MM.1S (cell line): ENCODE data around the gene ADCYAP1R1.

Experiments
- DNase-seq: peaks from one replicate; pipeline ENCODE4 v3.0.0-alpha.2; 2015
- H2AFZ ChIP-seq: fragments of 300-600 bp; sonication (generic); 2 replicates; pipeline ENCODE4 v1.6.0; 2016; ENCODE audit warnings: antibody characterized with exemption, low read length
- H3F3A ChIP-seq: fragments of 300-600 bp; sonication (generic); 2 replicates; pipeline ENCODE4 v1.6.1; 2016; ENCODE audit warnings: mild to moderate bottlenecking, antibody characterized with exemption, low read length, moderate library complexity, mixed read lengths; ENCODE audit not compliant: insufficient read depth
- H3K27ac ChIP-seq: fragments of 300-600 bp; sonication (generic); 2 replicates; pipeline ENCODE4 v1.5.1; 2016; ENCODE audit warnings: mild to moderate bottlenecking, low read length
- H3K27me3 ChIP-seq: fragments of 300-600 bp; sonication (generic); replicated peaks from 2 replicates; pipeline ENCODE4 v1.6.0; 2016; ENCODE audit warnings: low read length; ENCODE audit not compliant: insufficient read depth
- H3K36me3 ChIP-seq: fragments of 300-600 bp; sonication (generic); replicated peaks from 2 replicates; pipeline ENCODE4 v1.6.1; 2016; ENCODE audit warnings: mild to moderate bottlenecking, low read length, mixed read lengths; ENCODE audit not compliant: insufficient read depth
- H3K4me1 ChIP-seq: fragments of 300-600 bp; sonication (generic); 2 replicates; pipeline ENCODE4 v1.6.1; 2016; ENCODE audit warnings: low read length, mixed read lengths
- H3K4me2 ChIP-seq: fragments of 300-600 bp; sonication (generic); 2 replicates; pipeline ENCODE4 v1.6.0; 2016; ENCODE audit warnings: low read depth, low read length
- H3K4me3 ChIP-seq: fragments of 300-600 bp; sonication (generic); 2 replicates; pipeline ENCODE4 v1.5.1; 2016; ENCODE audit warnings: low read length, mixed read lengths
- H3K79me2 ChIP-seq: fragments of 300-600 bp; sonication (generic); 2 replicates; pipeline ENCODE4 v1.6.1; 2016; ENCODE audit warnings: mixed run types, low read length, mixed read lengths
- H3K9ac ChIP-seq: fragments of 300-600 bp; sonication (generic); 2 replicates; pipeline ENCODE4 v1.6.1; 2016; ENCODE audit warnings: low read length, mixed read lengths
- H3K9me2 ChIP-seq: fragments of 300-600 bp; sonication (generic); replicated peaks from 2 replicates; pipeline ENCODE4 v1.6.1; 2016; ENCODE audit warnings: mild to moderate bottlenecking, low read length, mixed read lengths; ENCODE audit not compliant: insufficient read depth
- H3K9me3 ChIP-seq: fragments of 300-600 bp; sonication (generic); replicated peaks from 2 replicates; pipeline ENCODE4 v1.6.1; 2016; ENCODE audit warnings: mild to moderate bottlenecking, low read length, mixed read lengths; ENCODE audit not compliant: insufficient read depth
- H4K20me1 ChIP-seq: fragments of 300-600 bp; sonication (generic); 2 replicates; pipeline ENCODE4 v1.6.1; 2016; ENCODE audit warnings: mild to moderate bottlenecking, low read length, moderate library complexity, mixed read lengths; ENCODE audit not compliant: insufficient read depth
- CTCF ChIP-seq: fragments of 300-600 bp; sonication (generic); IDR thresholded peaks from 2 replicates; pipeline ENCODE4 v1.5.1; 2016; ENCODE audit warnings: antibody characterized with exemption, low read length, mixed read lengths
- EZH2 ChIP-seq: fragments of 300-600 bp; sonication (generic); optimal IDR thresholded peaks from 2 replicates; pipeline ENCODE3; 2017; ENCODE audit warnings: low read depth, mild to moderate bottlenecking, antibody characterized with exemption, low read length, mixed read lengths
- EZH2phosphoT487 ChIP-seq: fragments of 300-600 bp; sonication (generic); IDR thresholded peaks from 2 replicates; pipeline ENCODE4 v1.6.1; 2018; ENCODE audit warnings: antibody characterized with exemption, low read length

Gene ADCYAP1R1

DNA sequence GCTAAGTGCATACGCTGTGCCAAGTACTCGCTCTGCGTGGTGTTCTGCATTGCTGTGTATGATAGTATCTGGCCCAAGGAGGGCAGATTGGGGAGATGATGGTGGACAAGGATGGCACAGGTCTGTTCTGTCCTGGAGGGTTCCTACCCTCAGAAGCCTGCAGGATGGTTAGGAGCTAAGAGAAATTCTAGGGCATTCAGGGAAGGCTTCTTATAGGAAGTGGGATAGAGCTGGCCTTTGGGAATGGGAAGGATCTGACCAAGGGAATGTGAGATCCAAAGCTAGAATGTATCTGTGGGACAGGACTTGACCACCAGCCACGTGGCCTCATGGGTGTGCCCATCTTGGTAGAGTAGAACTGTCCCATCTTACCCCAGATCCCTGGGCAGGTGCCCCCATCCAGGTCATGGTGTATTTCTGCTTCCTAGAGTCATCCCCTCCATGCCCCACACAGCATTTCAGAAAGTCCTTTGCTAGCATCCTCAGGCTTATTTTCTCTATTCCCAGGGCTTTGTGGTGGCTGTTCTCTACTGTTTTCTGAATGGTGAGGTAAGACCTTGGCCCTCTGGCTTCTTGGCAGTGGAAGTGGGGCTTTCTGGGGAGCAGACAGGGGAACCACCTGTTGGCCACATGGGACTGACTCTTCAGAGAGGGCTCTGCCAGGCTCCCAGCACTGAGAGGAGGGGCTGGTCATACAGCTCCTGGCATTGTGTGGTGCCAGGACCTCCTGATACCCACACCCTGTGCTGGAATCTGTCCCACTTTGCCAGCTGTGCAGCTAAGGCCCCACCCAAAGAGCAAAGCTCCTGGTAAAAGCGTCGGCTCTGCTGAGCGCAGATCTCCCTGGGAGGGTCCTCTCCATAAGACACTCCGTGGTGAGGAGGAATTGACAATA is 52.5 kb downstream of the ADCYAP1R1 start:
- Histone ChIP-seq H3K4me2 (no peak overlapping the region), H3F3A (no peaks in the 10 kb centered on the region), H3K9ac (no peak overlapping the region), H2AFZ (no peak overlapping the region), H3K9me3 (no peaks in the 10 kb centered on the region), H3K4me3 (no peak overlapping the region), H3K79me2 (no peaks in the 10 kb centered on the region), H3K27ac (no peak overlapping the region), H3K4me1 (no peaks in the 10 kb centered on the region), H3K9me2 (no peaks in the 10 kb centered on the region), H4K20me1 (no peaks in the 10 kb centered on the region), H3K27me3 (no peaks in the 10 kb centered on the region), H3K36me3 (no peaks in the 10 kb centered on the region)
- no peak for DNase-seq
- TF ChIP-seq CTCF (no peak), EZH2 (no peak), EZH2phosphoT487 (no peak)

- no peak for DNase-seq
- Histone ChIP-seq H3F3A (no peaks in the 10 kb centered on the region), H4K20me1 (no peaks in the 10 kb centered on the region), H3K4me1 (no peaks in the 10 kb centered on the region), H3K9ac (no peak overlapping the region), H3K9me3 (no peaks in the 10 kb centered on the region), H3K4me2 (no peak overlapping the region), H3K9me2 (no peaks in the 10 kb centered on the region), H3K27ac (no peak overlapping the region), H2AFZ (no peak overlapping the region), H3K79me2 (no peaks in the 10 kb centered on the region), H3K27me3 (no peaks in the 10 kb centered on the region), H3K4me3 (no peak overlapping the region), H3K36me3 (no peaks in the 10 kb centered on the region)
- TF ChIP-seq EZH2 = no peak
- TF ChIP-seq EZH2phosphoT487 = no peak
- TF ChIP-seq CTCF = no peak
Observed at GRCh38 chr7:31105256-31105950, 53.3 kb downstream of the ADCYAP1R1 start.

DNA sequence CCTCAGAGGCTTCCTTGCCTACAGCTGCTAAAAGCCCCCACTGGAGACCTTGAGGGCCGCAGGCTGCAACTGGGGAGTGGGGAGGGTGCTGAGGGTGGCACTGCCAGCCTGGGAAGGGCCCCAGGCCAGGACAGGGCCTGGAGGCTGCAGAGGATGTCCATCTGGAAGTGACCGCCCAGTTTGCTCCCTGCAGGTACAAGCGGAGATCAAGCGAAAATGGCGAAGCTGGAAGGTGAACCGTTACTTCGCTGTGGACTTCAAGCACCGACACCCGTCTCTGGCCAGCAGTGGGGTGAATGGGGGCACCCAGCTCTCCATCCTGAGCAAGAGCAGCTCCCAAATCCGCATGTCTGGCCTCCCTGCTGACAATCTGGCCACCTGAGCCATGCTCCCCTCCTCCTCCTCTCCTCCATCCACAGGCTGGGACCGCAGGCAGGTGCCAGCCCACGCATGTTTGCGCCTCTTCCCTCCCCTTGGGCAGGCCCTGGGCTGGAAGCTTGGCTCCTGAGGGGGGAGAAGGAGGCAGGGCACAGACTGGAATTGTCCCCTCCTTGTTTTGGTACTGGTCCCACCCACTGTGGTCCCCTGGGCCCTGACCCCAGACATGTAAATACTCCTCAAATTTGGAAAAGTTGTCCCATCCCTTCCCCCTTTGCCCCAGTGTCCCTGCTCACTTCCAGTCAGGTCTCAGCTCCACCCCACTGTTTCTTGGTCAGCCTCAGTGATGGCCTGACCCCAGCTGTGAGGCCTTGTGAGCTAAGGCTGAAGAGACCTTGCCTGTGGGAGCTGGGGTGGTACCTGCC is 54.4 kb downstream of the ADCYAP1R1 start:
- TF ChIP-seq EZH2phosphoT487 = no peak
- no peak for TF ChIP-seq CTCF
- no peak for TF ChIP-seq EZH2
- H4K20me1 ChIP-seq = no peaks in the 10 kb centered on the region
- no peaks in the 10 kb centered on the region for H3K4me1 ChIP-seq
- DNase-seq = no peak
- no peak overlapping the region for H3K4me3 ChIP-seq
- no peak overlapping the region for H3K4me2 ChIP-seq
- H3K9me3 ChIP-seq = no peaks in the 10 kb centered on the region
- no peaks in the 10 kb centered on the region for H3K9me2 ChIP-seq
- no peaks in the 10 kb centered on the region for H3K79me2 ChIP-seq
- H3K27me3 ChIP-seq = no peaks in the 10 kb centered on the region
- no peaks in the 10 kb centered on the region for H3F3A ChIP-seq
- no peak overlapping the region for H3K27ac ChIP-seq
- H3K9ac ChIP-seq = no peak overlapping the region
- no peaks in the 10 kb centered on the region for H3K36me3 ChIP-seq
- H2AFZ ChIP-seq = no peak overlapping the region
